Mesothelial cell of epicardium (in vitro differentiated cells): ENCODE results near the gene FAM193A. TPM values are rescaled to one million over a fixed set of nuclear protein-coding genes. Genes with fewer than 3 reads are reported as not detected.
"Not testable (repeated sequence)": the region's sequence is repeated elsewhere in the genome, so short reads cannot be mapped to it uniquely, and the experiment has no call there.

Experiments used
- DNase-seq, 2 experiments: peaks; one replicate each; pipeline ENCODE4 v3.0.0; 2021; ENCODE audit warnings: low spot score in 2 of 2; ENCODE audit not compliant: unreplicated experiment in 2 of 2
- H3K27ac Mint-ChIP-seq: 2 replicates; pipeline ENCODE4 v1.8.0; 2021; ENCODE audit warnings: mixed read lengths
- H3K27me3 Mint-ChIP-seq: 2 replicates; pipeline ENCODE4 v1.8.0; 2021; ENCODE audit warnings: low read depth, mixed read lengths
- H3K36me3 Mint-ChIP-seq: 2 replicates; pipeline ENCODE4 v1.8.0; 2021; ENCODE audit warnings: mixed read lengths
- H3K4me1 Mint-ChIP-seq: 2 replicates; pipeline ENCODE4 v1.8.0; 2021; ENCODE audit warnings: mixed read lengths
- H3K4me3 Mint-ChIP-seq: 2 replicates; pipeline ENCODE4 v1.8.0; 2021; ENCODE audit warnings: mild to moderate bottlenecking, moderate library complexity, mixed read lengths
- H3K9me3 Mint-ChIP-seq: 2 replicates; pipeline ENCODE4 v1.8.0; 2021; ENCODE audit warnings: mixed read lengths
- total RNA-seq: library from RNA; stranded (reverse); gene quantifications from 3 replicates; pipeline ENCODE4 v1.2.1, GENCODE V29; 2021
- TF ChIP-seq, protein P1 (sequence below): fragments of 200-600 bp; sonication (generic); IDR thresholded peaks from one replicate; pipeline ENCODE4 v1.5.0; 2021; ENCODE audit warnings: antibody characterized with exemption; ENCODE audit not compliant: unreplicated experiment

Gene FAM193A
- total RNA-seq, 1 donor from 2014 or later: 48.1 TPM

DNA sequence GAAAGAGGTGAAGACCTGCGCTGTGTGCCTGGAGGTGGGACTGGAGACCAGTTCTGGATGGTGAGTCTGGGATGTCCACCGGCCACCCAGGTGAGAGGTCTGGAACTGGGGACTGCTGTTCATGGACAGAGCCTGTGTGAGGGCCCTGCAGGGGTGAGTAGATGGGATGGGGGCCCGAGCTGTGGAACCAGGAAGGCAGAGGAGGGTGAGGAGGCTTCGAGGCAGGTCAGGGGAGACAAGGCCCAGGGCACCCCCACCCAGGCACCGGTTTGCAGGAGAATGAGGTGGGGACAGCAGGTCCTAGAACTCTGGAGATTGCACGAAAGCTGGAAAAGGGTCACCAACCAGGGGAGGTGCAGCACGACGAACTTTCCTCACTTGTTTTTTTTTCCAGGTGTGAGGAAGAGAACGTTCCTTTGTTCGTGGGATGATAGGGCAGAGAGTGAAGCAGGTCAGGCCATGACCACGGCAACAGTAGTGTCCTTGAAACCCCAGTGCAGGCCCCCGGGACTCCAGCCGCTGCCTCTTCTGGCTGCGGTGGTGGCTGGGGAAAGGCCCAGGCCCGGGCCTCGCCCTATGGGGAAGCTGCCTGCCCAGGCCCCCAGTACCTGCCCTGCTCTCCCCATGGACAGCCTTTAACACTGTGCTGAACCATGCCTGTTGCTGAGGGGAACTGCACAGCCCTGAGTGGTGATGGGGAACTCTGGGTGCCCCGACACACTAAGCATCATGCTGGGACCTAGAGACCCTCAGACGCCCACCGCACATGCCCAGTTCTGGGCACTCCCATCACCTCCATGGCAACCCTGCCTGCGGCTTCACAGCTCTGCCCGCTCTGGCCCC lies 196.8 kb downstream of the FAM193A start:
- no peak for DNase-seq
- Mint-ChIP-seq H3K9me3 (peaks cover 21% of the 10 kb centered on the region), H3K27me3 (no peaks in the 10 kb centered on the region), H3K4me1 (no peaks in the 10 kb centered on the region), H3K27ac (no peak overlapping the region), H3K4me3 (no peak overlapping the region), H3K36me3 (peaks cover 43% of the 10 kb centered on the region)
- TF ChIP-seq, protein P1, sequence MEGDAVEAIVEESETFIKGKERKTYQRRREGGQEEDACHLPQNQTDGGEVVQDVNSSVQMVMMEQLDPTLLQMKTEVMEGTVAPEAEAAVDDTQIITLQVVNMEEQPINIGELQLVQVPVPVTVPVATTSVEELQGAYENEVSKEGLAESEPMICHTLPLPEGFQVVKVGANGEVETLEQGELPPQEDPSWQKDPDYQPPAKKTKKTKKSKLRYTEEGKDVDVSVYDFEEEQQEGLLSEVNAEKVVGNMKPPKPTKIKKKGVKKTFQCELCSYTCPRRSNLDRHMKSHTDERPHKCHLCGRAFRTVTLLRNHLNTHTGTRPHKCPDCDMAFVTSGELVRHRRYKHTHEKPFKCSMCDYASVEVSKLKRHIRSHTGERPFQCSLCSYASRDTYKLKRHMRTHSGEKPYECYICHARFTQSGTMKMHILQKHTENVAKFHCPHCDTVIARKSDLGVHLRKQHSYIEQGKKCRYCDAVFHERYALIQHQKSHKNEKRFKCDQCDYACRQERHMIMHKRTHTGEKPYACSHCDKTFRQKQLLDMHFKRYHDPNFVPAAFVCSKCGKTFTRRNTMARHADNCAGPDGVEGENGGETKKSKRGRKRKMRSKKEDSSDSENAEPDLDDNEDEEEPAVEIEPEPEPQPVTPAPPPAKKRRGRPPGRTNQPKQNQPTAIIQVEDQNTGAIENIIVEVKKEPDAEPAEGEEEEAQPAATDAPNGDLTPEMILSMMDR: no peak

DNA sequence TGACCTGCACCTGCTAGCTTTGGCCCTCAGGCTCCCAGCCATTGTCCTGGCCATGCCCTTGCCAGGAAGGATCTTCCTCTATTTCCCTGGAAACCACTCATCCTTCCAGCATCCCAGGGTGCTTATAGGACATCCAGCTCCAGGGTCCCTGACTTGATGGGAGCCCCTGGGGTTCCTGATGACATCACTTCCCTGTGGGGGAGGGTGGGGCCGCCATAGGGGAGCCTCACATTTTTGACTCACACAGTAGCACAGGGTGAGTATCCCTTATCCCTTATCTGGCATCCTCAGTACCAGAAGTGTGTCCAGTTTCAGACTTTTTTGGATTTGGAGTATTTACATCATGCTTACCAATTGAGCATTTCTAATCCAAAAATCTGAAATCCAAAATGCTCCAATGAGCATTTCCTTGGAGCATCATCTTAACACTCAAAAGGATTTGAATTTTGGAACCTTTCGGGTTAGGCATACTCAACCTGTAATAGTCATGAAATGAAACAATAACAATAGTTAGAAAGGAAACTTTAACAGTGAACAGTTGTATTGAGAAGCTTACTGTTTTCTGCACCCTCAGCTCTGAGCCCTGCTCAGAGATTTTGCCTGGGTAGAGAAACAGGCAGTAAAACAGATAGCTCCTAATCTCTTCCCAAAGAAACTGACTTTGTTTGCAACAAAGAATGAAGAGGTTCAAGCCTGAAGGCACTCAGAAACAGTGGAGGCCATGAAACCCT lies 197.6 kb downstream of the FAM193A start:
- no peaks in the 10 kb centered on the region for H3K4me1 Mint-ChIP-seq
- H3K9me3 Mint-ChIP-seq: peaks cover 25% of the 10 kb centered on the region
- H3K27me3 Mint-ChIP-seq: no peaks in the 10 kb centered on the region
- TF ChIP-seq, protein P1: no peak
- DNase-seq: no peak
- no peak overlapping the region for H3K4me3 Mint-ChIP-seq
- H3K27ac Mint-ChIP-seq: no peak overlapping the region
- peaks cover 46% of the 10 kb centered on the region for H3K36me3 Mint-ChIP-seq

DNA sequence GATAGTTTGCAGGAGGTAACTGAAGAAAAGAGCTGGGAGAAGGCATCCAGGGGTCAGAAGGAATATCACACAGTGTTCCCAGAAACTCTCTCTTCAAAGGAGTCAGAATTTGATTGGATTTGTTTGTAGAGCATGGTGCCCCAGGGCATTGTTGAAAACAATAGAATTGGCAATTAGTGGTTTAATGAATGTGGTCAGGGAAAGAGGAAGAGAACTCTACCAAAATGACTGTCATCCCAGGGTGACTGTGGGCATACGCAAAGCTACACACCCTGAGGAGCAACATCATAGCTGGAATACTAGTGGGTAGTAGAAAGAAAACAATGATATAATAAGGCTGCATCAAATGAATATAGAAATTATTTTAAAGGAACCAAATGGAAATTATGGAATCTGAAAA lies 198.2 kb downstream of the FAM193A start:
- peaks cover 25% of the 10 kb centered on the region for H3K9me3 Mint-ChIP-seq
- no peak overlapping the region for H3K4me3 Mint-ChIP-seq
- no peak overlapping the region for H3K27ac Mint-ChIP-seq
- no peaks in the 10 kb centered on the region for H3K4me1 Mint-ChIP-seq
- H3K36me3 Mint-ChIP-seq: peaks cover 40% of the 10 kb centered on the region
- TF ChIP-seq, protein P1: no peak
- H3K27me3 Mint-ChIP-seq: no peaks in the 10 kb centered on the region
- no peak for DNase-seq

DNA sequence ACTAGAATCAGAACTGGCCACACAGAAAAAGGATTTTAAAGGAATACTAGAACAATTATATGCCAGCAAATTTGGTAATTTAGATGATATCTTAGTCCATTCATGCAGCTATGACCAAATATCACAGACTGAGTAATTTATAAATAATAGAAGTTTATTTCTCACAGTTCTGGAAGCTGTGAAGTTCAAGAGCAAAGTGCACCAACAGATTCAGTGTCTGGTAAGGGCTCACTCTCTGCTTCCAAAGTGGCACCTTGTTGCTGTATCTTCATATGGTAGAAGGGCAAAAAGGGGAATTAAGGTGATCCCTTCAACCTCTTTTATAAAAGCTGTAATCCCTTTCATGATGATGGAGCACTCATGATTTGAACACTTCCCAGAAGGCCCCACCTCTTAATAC lies 199.4 kb downstream of the FAM193A start:
- Mint-ChIP-seq H3K9me3 (peaks cover 25% of the 10 kb centered on the region), H3K4me1 (no peaks in the 10 kb centered on the region), H3K4me3 (no peak overlapping the region), H3K27ac (no peak overlapping the region), H3K36me3 (peaks cover 41% of the 10 kb centered on the region), H3K27me3 (no peaks in the 10 kb centered on the region)
- DNase-seq: no peak
- TF ChIP-seq, protein P1: no peak

DNA sequence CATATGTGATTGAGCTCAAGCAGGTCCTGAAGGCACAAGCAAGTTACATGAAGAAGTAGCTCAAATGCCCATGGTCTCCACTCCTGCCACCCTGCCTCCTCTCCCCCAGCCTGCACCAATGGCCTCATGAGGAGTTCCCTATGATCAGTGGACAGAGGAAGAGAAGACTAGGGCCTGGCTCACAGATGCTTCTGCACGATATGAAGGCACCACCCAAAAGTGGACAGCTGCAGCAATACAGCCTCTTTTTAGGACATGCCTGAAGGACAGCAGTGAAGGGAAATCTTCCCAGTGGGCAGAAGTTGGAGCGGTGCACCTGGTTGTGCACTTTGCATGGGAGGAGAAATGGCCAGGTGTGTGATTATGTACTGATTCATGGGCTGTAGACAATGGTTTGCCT lies 201.8 kb downstream of the FAM193A start:
- H3K36me3 Mint-ChIP-seq: peaks cover 31% of the 10 kb centered on the region
- H3K27ac Mint-ChIP-seq, H3K4me3 Mint-ChIP-seq, DNase-seq, H3K4me1 Mint-ChIP-seq, H3K27me3 Mint-ChIP-seq: not testable (repeated sequence)
- peaks cover 25% of the 10 kb centered on the region for H3K9me3 Mint-ChIP-seq

DNA sequence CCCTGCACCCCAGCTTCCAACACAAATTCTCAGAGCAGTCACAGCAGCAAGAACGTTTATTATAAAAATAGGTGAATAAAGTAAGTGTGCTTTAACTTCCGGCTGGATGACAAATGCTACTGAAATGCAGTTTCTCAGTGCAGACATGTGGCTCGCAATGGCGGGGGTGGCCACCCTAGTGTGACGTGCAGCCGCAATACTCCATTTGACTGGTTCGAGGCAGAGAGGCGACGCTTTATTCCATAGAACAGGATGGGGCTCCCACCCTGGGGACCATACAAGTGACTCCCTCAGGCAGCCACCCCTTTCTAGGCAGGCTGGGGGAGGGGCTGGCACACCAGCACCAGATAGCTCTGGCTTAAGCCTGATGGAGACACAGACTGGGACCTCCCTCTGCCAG lies 205.2 kb downstream of the FAM193A start:
- no peak overlapping the region for H3K4me3 Mint-ChIP-seq
- DNase-seq: no peak
- TF ChIP-seq, protein P1: no peak
- H3K9me3 Mint-ChIP-seq: peaks cover 10% of the 10 kb centered on the region
- H3K4me1 Mint-ChIP-seq: peaks cover 2% of the 10 kb centered on the region
- no peaks in the 10 kb centered on the region for H3K27me3 Mint-ChIP-seq
- H3K36me3 Mint-ChIP-seq: peaks cover 23% of the 10 kb centered on the region
- no peak overlapping the region for H3K27ac Mint-ChIP-seq
